Measurements from ENCODE around the gene MEIOSIN.

MEIOSIN gene

DNA sequence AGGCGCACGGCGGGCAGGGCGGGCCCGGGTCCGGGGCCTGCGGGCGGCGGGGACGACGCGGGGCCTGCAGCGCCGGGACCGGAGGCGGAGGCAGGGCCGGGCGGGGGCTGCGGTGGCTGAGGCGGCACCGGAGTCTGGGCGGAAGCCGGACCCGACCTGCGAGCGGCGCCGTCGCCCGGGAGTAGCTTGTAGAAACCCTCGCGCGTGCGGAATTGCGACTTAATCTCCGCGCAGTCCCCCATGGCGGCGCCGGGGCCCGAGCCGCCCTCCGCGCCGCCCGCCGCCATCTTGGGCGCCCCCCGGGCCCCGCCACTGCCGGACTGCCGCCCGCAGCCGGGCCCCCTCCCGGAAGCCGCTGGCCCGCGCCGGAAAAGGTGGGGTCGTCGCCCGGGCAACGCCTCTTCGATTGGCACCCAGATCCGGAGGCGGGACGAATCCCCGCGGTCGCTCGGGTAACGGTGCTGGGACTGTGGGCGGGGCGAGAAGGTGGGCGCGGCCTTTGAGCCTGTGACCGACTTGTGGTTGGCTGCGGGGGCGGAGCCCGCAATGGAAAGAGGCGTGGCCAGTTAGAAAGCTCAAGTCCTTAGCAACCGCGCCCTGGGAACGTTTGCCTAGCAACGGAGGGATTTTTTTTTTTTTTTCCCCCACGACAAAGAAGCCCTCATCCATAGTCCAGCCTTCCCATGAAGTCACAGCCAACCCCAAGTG, 59.4 kb downstream of the MEIOSIN start, which contains the start of gene DMWD:
Gene DMWD (minus strand): TSS at position 376 of the 708 bp plus-strand sequence. CDS start 89 bp downstream, at position 287.
- no peak within 1 kb of the TSS for H3K27ac ChIP-seq (ENCODE audit: low read depth, low read length)
- peak within 1 kb of the TSS; percentile 93 for H3K4me3 ChIP-seq (ENCODE audit: low read length)
- H3K36me3 ChIP-seq (ENCODE audit: control insufficient read depth, low read length): peaks cover 23% of the 10 kb centered on the region
- H3K9me3 ChIP-seq (ENCODE audit: control insufficient read depth, insufficient read depth, low read length): no peaks in the 10 kb centered on the region
- H3K4me2 ChIP-seq (ENCODE audit: low read length): peak within 1 kb of the TSS; percentile 87
- H4K20me1 ChIP-seq (ENCODE audit: control insufficient read depth, insufficient read depth, low read depth, low read length): no peaks in the 10 kb centered on the region
- H3K27me3 ChIP-seq (ENCODE audit: control insufficient read depth, low read length): no peaks in the 10 kb centered on the region
- peaks cover 26% of the 10 kb centered on the region for H3K4me1 ChIP-seq (ENCODE audit: control insufficient read depth, low read length)
- no peaks in the 10 kb centered on the region for H3F3A ChIP-seq (ENCODE audit: control insufficient read depth, insufficient read depth)
- TF ChIP-seq EZH2phosphoT487 (IDR thresholded peaks at IDR 0.05; ENCODE audit: borderline replicate concordance, low read length) (no peak), CTCF (IDR thresholded peaks at IDR 0.05; ENCODE audit: low read depth, low read length, poor library complexity, severe bottlenecking) (no peak)
- no peaks in the 10 kb centered on the region for H3K9me2 ChIP-seq (replicated peaks; ENCODE audit: control insufficient read depth, low read length)
- peaks cover 16% of the 10 kb centered on the region for H3K79me2 ChIP-seq (ENCODE audit: control insufficient read depth, low read length)

DNA sequence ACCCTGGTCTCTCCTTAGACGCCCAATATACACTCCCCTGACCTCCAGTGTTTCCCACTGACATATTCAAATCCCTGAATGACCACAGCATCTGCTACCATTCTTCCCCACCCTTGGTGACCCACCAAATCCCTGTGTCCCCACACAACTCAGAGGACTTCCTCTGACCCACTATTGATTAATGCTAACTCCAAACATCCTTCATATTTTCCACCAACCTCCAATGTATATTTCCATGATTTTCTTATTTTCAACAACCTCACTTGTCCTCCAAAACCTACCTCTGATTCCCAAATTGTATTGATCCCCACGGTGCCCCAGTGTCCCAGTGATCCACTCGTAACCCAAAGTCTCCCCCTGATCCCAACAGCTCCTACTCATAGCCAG, 59.9 kb downstream of the MEIOSIN start:
- Histone ChIP-seq H4K20me1 (ENCODE audit: control insufficient read depth, insufficient read depth, low read depth, low read length) (no peaks in the 10 kb centered on the region), H3K4me3 (ENCODE audit: low read length) (peak overlapping the region; percentile 56), H3K27ac (ENCODE audit: low read depth, low read length) (no peak overlapping the region)

DNA sequence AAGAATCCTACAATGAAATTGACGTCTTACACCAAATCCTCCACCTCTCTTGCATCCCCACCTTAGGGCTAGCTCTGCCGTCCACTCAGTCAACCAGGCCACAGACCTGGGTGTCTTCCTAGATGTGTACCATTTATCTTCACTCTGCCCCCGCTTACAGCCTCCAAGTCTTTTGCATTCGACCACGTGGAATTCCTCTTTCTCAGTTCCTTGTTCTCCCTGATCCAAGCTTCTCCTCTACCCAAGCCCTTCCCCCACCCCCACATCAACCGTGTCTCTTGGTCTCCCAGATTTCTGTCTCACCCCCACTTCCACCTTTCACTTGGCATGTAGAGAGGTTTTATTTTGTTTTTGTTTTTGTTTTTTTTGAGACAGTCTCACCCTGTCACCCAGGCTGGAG, 60.6 kb downstream of the MEIOSIN start:
- Histone ChIP-seq H4K20me1 (ENCODE audit: control insufficient read depth, insufficient read depth, low read depth, low read length) (no peaks in the 10 kb centered on the region), H3K4me2 (ENCODE audit: low read length) (no peak overlapping the region), H3K9me3 (ENCODE audit: control insufficient read depth, insufficient read depth, low read length) (no peaks in the 10 kb centered on the region), H3F3A (ENCODE audit: control insufficient read depth, insufficient read depth) (no peaks in the 10 kb centered on the region), H3K4me3 (ENCODE audit: low read length) (no peak overlapping the region), H3K79me2 (ENCODE audit: control insufficient read depth, low read length) (peaks cover 16% of the 10 kb centered on the region), H3K27me3 (ENCODE audit: control insufficient read depth, low read length) (no peaks in the 10 kb centered on the region), H3K4me1 (ENCODE audit: control insufficient read depth, low read length) (peaks cover 28% of the 10 kb centered on the region), H3K9me2 (replicated peaks; ENCODE audit: control insufficient read depth, low read length) (no peaks in the 10 kb centered on the region), H3K36me3 (ENCODE audit: control insufficient read depth, low read length) (peaks cover 14% of the 10 kb centered on the region), H3K27ac (ENCODE audit: low read depth, low read length) (no peak overlapping the region)
- TF ChIP-seq CTCF (IDR thresholded peaks at IDR 0.05; ENCODE audit: low read depth, low read length, poor library complexity, severe bottlenecking) (no peak), EZH2phosphoT487 (IDR thresholded peaks at IDR 0.05; ENCODE audit: borderline replicate concordance, low read length) (no peak)

More for the DNA sequence above, 59.9 kb downstream of the MEIOSIN start:
- H3K9me2 ChIP-seq (replicated peaks; ENCODE audit: control insufficient read depth, low read length): no peaks in the 10 kb centered on the region
- H3K4me1 ChIP-seq (ENCODE audit: control insufficient read depth, low read length): peaks cover 26% of the 10 kb centered on the region
- no peak for TF ChIP-seq CTCF (IDR thresholded peaks at IDR 0.05; ENCODE audit: low read depth, low read length, poor library complexity, severe bottlenecking)
- no peak for TF ChIP-seq EZH2phosphoT487 (IDR thresholded peaks at IDR 0.05; ENCODE audit: borderline replicate concordance, low read length)
- no peaks in the 10 kb centered on the region for H3F3A ChIP-seq (ENCODE audit: control insufficient read depth, insufficient read depth)
- peaks cover 21% of the 10 kb centered on the region for H3K36me3 ChIP-seq (ENCODE audit: control insufficient read depth, low read length)
- peaks cover 16% of the 10 kb centered on the region for H3K79me2 ChIP-seq (ENCODE audit: control insufficient read depth, low read length)
- H3K4me2 ChIP-seq (ENCODE audit: low read length): peak overlapping the region; percentile 48
- no peaks in the 10 kb centered on the region for H3K27me3 ChIP-seq (ENCODE audit: control insufficient read depth, low read length)
- H3K9me3 ChIP-seq (ENCODE audit: control insufficient read depth, insufficient read depth, low read length): no peaks in the 10 kb centered on the region
